Hypothalamus (tissue), 51 donors: Measurements from ENCODE around the gene PAX1.
A peak's percentile ranks its signal among the peaks of the same experiment; 100 is the strongest.

ENCODE experiments used
- DNase-seq, 51 donors: peaks; one replicate each; lab custom pipeline; 2025; lab: John Stamatoyannopoulos, UW

The PAX1 gene

DNA sequence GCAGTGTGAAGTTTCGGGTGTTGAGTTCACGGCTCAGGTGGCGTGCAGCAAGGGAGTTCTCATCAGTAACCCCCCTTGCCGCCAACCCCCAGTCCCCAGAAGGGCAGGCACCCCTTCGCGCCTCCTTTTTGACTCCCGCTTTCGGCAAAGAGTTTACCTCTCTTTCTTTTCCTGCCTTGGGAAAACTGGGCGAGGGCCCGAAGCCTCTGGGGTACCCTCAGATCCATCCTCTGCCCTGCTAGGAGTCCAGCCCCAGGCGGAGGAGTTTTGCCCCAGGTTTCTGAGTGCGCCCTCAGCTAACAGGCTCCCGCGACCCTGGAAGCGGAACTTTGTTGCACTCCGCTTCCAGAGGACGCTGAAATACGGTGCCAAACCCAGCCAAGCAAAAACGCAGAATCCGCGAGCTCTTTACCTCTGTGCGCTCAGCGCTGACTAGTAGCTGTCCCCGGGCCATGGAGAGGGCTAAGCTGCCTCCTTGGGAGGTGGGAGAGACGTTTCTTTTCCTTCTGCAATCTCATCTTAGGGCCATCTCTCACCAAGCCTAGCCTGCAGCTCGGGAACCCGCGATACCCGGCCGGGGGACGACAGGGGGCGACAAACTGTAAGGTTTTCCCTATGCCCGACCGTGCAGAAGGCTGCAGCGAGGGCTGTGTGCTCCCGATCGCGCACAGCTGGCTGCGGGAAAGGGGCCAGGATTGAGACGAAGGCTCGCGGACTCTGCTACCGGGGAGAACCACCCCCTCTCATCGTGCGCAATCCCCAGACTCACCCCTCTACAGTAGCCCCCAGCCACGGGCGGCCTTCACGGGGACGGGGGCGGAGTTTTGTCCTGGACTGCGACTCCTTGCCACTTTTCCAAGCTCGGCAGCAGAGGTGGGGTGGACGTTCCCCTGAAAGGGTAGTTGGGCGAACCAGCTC lies 2.7 kb upstream of the PAX1 start:
- DNase-seq, result peak in 31 of 51 donors; percentile 8 to 73 (median 42)

- no peak for DNase-seq
These were observed 1.6 kb upstream of the PAX1 start for GRCh38 chr20:21703717-21704407.

DNA sequence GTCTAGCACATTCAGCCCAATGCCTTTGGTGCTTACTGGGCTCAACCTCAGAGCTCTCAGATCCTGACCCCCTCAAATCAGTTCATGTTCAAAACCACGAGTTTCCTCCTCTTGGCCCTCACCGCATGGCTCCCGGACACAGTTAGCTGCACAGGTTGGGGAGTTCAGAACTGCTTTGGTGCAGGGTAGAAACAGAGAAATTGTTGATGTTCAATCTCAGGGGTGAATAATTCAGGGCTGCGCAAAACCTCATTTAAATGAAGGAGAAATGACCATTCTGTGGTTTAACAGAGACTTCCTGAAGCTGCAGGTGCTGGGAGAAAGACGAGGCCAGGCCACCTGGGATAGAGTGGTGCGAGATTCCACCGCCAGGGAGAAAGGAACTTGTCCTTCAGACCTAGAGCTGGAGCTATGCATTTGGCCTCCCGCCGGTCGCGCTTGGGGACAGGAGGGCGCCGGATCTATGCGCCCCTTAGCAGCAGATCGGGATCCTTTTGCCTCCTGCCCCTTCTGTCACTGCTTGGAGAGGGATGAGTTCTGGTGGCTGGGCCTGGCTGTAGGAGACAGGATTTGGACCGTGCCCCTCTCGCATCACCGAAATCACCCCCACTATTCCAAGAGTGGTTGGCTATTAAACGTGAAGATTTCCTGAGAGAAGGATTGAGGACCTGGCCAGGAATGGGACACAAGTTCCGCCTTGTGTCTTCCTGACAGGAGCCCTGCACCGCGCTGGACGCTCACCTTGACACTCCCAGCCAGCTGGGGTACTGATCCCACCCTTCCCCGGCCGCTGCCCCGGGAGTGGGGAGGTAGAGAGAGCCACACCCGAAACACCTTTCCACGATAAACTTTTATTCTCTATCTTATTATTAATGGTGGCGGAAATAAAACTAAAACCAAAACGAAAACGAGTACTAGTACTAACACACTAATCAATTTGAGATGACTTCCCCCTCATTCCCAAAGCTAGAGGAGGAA lies 767 bp upstream of the PAX1 start:
- DNase-seq, result no peak

GRCh38 chr20:21706261-21707195 lies 1.1 kb downstream of the PAX1 start:
- no peak for DNase-seq

DNA sequence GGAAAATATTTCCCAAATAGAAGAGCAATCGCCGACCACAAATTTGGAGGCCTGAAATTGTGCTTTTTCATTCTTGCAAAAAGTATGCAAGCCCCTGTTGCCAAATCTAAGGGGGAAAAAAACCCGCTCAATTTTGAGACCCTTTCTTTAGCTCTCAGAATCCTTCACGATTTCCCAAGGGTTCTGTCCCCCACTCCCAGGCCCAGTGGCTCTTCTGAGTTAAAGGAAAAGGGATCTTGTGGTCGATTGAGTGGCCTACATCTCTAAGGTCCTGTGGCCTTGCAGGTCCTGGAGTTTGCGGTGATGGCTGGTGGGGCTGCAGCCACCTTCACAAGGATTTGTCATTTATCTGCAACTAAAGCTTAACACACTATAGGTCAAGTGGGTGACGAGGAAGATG lies 1.8 kb downstream of the PAX1 start:
- no peak for DNase-seq

DNA sequence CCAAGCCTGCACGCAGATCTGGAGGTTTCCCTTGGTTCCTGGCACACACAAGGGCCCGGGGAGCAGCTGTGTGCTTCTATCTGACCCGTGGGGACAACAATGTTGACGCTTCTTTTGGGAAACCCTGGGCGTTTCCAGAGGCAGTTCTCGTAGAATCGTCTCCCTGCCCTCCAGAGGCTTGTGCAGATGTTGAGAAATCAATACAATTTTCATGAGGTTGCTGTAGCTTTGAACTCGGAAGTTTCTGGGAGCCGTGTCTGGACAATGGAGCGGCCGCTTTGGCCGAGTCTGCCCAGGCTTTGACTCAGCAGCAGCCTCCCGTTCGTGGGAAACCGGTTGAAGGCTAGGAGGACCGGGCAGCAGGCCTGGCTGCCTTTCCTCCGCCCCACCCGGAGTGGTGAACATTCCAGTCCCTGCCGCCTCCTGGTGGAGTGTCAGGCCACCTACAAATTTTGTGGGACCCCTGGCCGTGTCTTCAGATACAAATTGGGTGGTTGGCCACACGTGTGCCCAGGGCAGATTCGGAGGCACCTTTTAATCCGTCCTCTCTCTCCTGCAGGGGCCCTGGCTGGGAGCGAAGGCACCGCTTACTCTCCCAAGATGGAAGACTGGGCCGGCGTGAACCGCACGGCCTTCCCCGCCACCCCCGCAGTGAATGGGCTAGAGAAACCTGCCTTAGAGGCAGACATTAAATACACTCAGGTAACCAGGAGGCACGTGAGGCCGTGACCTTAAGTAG lies 2.7 kb downstream of the PAX1 start:
- no peak for DNase-seq

GRCh38 chr20:21708738-21709534 lies 3.5 kb downstream of the PAX1 start:
- no peak for DNase-seq

DNA sequence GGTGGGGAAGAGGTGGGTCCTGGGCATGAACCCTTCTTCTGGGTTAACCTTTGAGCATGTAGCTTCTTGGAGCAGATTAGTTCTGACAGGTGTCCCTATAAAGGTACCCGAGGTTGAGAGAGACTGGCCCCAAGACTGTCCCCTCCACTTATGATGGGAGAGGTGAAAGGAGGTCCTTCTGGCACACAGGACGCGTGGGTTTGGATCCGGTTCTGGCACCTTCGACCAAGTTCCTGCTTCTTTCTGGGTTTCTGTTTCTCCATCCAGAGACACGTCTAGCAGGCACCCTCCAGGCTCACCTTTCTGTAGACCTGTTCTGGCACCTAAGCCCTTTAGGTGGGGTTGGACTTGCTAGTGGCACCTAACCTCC lies 4.1 kb downstream of the PAX1 start:
- DNase-seq, result no peak

DNA sequence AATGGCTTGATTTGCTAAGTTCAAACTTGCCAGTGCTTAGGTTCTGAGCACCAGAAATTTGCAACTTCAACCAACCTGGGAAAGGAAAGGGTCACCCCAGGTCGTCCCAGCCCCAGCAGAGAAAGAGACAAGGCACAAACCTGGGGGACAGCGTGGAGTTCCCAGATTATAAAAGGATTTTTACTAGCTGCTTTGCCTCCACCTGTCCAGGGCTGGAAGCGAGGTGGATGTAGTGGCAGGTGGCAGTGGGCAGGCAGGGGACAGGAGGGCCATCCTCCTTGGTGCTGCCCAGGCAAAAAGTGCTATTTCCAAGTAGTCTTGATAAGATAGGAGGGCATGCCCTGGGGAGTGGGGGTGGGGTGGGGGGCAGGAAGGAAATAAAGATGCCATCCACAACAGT lies 4.9 kb downstream of the PAX1 start:
- no peak for DNase-seq

GRCh38 chr20:21710863-21711431 lies 5.5 kb downstream of the PAX1 start:
- no peak for DNase-seq

GRCh38 chr20:21712443-21713059 lies 7.1 kb downstream of the PAX1 start:
- no peak for DNase-seq

- DNase-seq, result no peak
These were observed 8.0 kb downstream of the PAX1 start for GRCh38 chr20:21713470-21713869.

GRCh38 chr20:21713901-21714296 lies 8.4 kb downstream of the PAX1 start:
- DNase-seq, result no peak

DNA sequence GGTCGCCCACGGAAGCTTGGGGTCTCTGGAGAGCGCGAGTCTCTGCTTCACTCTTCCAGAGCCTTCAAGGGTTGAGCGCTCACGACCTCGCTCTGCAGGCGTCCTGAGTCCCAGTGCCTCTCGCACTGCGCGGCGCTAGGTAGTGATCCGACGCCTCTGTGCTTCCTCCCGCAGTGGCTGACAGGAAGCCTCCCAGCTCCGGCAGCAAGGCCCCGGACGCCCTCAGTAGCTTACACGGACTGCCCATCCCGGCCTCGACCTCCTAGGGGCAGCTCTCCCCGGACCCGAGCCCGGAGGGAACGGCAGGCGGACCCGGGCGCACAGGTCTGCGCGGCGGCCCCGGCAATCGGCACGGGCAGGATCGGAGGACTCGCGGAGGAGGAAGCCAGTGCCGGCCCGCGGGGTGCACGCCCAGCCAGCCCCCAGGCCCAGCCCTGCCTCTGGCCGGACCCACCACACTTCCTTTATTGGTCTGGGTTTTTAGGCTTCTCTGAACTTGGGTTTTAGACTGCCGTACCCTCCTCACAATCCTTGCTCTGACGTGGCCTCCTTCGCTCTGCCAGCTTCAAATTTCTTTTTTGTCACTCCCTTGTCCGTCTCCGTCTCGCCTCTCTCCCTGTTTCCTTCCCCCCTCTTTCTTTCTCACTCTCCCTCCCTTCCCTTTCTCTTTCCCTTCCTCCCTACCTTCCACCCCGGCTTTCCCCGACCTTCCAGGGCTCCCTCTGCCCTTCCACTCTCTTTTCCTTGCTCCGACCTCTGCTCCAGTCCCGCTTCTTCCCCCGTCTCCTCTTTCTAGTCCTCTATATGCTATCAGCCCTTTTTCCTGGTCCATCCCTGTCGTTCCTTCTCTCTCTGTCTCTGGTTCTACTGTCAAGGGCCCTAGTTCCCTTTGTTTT lies 9.1 kb downstream of the PAX1 start:
- no peak for DNase-seq

DNA sequence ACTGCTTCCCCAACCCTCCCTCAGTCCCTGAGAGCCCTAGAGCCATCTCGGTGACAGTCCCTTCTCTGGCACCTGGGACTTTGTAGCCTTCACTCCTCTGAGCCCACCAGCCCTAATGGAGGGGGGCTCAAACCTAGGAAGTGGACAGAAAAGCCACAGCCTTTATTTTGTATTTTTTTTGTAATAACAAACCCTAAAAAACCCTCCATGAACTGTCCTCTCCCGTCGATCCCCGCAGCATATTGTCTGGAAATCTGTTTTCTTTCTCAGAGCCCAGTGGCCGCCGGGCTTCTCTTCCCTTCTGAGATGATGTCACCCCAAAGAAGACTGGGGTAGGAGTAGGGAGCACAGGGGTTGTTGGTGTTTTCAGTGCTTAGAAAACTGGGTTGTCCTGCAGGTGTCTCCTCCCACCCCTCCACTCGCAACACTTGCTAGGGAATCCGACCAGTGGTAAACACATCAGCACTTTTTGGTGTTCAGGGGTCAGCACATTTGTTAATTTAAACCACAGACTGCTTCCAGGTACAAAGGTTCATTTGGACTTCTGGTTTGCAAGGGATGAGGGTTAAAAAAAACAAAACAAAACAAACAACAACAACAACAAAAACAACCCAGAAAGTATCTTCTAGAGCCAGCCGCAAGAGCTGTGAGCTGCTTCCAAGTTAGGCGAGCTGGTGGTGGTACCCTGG lies 9.9 kb downstream of the PAX1 start:
- no peak for DNase-seq
